CD4-positive, alpha-beta T cell treated with Interleukin-6 for 4 hours (primary cell): ENCODE data around the gene GNAQ.
A peak's percentile ranks its signal among the peaks of the same experiment; 100 is the strongest.

Experiments used
- DNase-seq: peaks from one replicate; pipeline ENCODE4 v3.0.0-alpha.2; 2020; ENCODE audit warnings: mixed read lengths

Gene GNAQ

GRCh38 chr9:77966718-77967117 is 64.9 kb downstream of the GNAQ start:
- no peak for DNase-seq

- DNase-seq = no peak
These were observed 66.0 kb downstream of the GNAQ start for GRCh38 chr9:77965445-77966123.

GRCh38 chr9:77964258-77964657 is 67.4 kb downstream of the GNAQ start:
- DNase-seq = no peak

DNA sequence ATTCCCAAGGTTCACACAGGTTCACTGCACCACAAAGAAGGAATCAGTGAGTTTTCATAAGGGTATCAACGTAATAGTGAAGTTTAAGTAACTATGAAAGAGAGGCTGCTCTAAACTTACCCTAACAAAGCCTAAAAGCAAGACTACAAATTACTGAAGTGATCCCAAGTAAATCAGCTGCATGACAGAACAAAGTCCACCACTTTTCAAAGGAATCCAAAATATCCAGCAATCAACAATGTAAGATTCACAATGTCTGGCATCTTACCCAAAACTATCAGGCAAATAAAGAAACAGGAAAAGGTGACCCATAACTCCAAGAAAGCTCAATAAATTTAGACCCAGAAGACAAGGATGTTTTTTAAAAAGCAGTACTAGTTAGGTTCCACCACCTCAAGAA is 70.1 kb downstream of the GNAQ start:
- no peak for DNase-seq

GRCh38 chr9:77960356-77961153 is 71.1 kb downstream of the GNAQ start:
- DNase-seq = no peak

DNA sequence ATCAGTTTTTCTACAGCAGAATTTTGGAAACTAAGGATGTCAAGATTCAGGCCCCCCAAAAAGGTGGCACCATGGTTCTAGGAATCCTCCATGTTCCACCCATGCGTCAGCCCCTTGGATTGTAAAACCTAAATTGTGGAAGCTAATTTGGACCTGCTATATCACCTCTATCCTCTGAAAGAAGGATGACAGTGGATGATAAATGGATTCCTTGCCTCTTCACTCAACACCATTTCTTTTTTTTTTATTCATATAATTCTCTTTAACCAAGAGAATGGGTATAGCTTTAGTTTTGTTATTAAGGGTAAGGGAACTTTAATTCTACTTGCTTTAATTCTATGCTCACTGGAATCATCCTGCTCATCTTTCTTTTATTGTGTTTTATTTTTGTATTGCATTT is 71.8 kb downstream of the GNAQ start:
- no peak for DNase-seq

DNA sequence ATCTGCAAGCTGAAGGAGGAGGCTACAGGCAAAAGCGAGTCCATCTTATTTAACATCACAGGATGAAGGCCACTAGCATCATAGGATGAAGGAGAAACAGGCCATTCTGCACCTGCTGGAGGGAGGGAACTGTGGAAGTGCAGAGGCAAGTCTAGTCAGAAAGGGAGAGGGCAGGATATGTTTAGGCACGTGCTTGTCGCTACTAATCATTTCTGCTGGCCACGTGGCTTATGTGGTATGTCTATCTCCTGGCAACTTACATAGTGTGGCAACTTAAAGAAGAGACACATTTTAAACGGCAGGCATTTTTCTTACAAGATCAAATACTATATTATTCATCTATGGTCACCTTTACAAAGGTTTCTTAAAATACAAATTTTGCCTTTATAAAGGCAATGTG is 74.0 kb downstream of the GNAQ start:
- DNase-seq = no peak

DNA sequence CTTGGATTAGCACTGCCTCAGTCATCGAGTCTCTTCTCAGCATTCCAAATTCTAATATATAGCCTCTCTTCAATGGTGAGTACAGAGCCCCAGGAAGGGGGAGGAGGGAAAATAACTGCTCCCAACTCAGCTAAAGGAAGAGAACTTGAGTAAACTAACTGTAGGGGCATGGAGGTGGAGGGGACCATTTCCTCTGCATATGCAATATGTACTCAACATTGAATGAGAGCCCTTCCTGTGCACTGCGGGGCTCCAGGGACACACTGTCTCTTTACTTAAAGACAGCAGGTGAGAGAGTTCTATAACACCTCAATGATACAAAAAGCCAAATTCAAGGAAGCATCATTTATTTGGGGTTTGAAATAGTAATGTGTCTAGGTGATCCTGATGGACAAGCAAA is 75.1 kb downstream of the GNAQ start:
- DNase-seq = no peak

DNA sequence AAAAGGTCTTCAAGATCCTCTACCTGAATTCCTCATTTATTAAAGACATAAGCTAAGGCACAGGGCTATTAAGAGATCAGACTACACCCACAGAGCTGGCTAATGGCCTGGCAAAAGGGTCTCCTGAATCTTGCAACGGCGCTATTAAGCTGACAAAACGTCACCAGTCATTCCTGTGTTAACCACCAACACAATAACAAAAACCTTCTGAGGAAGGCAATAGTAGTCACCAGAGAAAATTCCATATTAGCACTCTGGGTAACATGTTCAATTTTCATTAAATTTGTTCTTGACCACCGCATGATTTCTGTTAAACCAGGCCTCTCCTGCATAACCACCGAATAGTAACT is 77.0 kb downstream of the GNAQ start:
- no peak for DNase-seq

GRCh38 chr9:77954013-77954665 is 77.5 kb downstream of the GNAQ start:
- DNase-seq = no peak

GRCh38 chr9:77953590-77953989 is 78.0 kb downstream of the GNAQ start:
- DNase-seq = no peak

DNA sequence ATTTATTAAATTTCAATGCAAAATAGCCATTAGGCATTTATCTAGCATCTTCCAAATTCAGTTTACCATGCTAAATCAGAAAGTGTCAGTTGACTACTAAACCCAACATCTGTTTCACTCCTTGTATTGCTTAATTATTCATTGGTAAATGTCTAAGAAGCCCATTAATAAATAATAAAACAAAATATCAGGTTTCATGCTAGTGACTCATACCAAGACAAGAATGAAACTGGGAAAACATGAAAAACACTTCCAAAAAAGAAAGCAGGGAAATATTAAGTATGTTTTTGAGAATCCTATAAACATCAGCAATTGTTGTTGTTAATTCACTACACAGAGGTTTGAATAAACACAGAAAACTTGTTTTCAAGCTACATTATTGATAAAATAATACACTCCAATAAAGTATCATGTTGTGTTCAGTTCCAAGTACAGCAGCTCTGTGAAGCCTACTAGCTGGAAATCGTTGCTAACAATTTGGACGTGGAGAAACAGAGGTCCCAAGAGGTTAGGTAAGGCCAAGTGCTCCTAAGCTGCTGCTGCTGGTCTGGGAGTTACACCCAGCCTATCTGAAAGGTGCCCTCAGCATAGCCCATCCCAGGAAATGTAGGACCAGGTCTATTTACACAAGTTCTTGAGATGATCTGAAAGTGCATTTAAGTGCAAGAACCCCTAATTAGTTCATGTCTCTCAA is 78.8 kb downstream of the GNAQ start:
- no peak for DNase-seq

DNA sequence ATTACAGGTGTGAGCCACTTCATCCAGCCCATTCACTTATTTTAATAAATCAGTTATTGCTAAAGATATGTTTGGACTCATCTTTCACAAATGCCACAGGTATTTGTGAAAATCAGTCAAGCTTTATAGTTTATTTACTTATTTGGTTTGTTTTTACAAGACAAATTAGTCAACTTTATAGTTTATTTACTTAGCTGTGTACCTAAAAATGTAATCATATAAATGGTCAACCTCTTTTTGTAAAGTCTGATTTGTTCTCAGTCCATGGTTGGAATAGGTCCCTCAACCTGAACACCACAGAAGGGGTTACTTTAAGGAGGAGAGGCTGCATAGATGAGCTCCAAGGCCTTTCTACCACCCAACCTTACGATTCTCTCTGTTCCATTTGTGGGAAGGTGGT is 80.2 kb downstream of the GNAQ start:
- no peak for DNase-seq

- DNase-seq = no peak
These were observed 81.7 kb downstream of the GNAQ start for GRCh38 chr9:77949751-77950436.

GRCh38 chr9:77947651-77948050 is 84.0 kb downstream of the GNAQ start:
- DNase-seq = no peak

- no peak for DNase-seq
These were observed 84.5 kb downstream of the GNAQ start for GRCh38 chr9:77946969-77947620.

- no peak for DNase-seq
These were observed 85.3 kb downstream of the GNAQ start for GRCh38 chr9:77946296-77946695.

DNA sequence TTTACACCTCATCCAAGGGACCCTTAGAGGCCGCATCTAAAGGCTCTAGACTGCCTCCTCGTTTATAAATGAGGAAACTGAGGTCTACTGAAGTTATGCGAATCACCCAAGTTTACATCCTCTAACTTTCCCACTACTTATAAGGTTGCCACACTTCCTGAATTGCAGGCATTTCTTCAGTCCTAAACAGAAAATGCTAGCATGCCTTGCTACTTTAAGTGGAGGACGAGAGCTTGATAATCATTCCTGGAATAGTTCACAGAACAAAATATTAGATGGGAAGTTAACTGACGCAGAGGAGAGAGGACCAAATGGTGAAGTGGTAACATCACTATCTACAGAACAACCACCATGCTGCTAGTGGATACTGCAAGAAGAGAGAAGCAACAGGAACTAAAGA is 85.8 kb downstream of the GNAQ start:
- DNase-seq = no peak

DNA sequence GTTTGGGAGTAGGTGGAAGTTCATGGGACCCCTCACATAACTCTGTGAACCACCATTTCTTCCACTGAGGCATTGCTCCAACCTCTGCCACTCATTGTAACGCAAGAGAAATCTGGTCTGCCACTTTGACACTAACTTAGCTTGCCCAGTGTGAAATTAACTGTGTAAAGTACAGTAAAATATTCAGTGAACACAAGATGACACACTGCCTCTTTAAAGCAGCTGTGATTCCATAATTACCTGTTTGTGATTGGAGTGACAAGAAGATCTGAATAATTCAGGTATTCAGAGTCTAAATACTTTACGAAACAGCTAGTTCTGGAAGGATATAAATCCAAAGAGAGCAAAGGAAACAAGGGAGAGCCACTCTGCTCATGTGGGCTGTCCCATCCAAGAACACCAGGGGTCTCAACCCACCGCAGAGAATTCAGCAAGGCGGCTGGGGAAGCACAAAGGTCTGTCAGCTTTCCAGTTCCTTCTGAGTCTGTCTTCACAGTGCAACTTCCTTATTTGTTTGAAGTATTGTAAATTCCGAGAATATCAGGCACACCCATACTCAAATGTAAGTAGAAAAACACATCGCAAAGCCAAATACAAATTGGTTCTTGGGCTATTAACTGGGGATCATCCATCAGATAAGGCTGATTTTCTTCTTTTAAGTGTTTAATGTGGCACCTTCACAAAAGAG is 86.9 kb downstream of the GNAQ start:
- peak; percentile 37 for DNase-seq

DNA sequence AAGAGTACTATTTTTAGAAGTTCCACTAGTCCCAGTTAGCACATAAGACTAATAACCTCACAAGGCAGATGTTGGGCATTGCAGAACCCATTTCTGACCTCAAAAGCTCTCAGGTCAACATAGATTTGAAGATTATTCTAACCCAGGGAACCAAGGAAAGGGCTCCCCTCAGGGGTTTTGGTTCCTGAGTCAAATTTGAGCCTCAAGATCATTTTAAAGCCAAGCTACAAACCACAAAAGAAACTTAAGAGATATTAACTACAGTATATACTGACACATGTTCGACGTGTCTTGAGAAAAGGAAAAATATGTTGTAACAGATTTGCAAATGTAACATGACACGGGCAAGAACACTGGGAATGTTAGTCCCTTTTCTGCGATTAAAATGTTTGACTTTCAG is 88.6 kb downstream of the GNAQ start:
- no peak for DNase-seq

- no peak for DNase-seq
These were observed 92.4 kb downstream of the GNAQ start for GRCh38 chr9:77939149-77939668.

DNA sequence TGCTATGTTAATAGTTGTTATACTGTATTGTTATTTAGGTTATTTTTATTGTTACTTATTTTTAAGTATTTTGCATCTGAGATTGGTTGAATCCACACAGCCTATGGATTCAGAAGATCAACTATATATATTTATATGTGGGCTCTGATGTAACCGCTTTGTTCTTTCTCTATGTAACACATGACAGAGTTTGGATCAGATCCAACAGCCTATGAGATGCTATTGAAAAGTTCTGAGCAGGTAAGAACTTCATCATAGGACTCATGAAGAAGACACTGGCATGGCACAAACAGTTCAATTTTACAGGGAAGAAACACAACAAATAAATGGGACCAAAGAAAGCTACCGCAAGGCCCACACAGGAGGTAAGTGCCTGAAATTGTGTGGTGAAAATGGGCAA is 93.4 kb downstream of the GNAQ start:
- DNase-seq = no peak
